ENCODE measurements around the gene SCYL1. TPM values are rescaled to one million over a fixed set of nuclear protein-coding genes. Genes with fewer than 3 reads are reported as not detected.
"Not testable (repeated sequence)": the region's sequence is repeated elsewhere in the genome, so short reads cannot be mapped to it uniquely, and the experiment has no call there.

Gene SCYL1
- total RNA-seq, 1 donor from 2014 or later = 30.2 TPM

DNA sequence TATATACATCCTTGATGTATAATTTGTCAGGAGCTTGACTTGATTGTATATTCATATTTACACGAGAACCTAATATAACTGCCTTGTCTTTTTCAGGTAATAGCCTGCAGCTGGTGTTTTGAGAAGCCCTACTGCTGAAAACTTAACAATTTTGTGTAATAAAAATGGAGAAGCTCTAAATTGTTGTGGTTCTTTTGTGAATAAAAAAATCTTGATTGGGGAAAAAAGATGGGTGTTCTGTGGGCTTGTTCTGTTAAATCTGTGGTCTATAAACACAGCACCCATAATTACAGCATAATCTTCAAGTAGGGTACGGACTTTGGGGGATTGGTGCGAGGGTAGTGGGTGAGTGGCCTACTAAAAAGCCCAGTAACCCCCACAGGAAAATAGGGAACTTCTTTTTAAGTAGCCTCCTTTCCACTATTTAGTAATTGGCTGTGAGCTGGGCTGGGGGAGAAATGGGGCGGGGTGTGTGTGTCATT is 18.6 kb upstream of the SCYL1 start:
- no peak for DNase-seq

- peak; percentile 71 for DNase-seq
Observed at GRCh38 chr11:65506772-65507505, 17.9 kb upstream of the SCYL1 start.

DNA sequence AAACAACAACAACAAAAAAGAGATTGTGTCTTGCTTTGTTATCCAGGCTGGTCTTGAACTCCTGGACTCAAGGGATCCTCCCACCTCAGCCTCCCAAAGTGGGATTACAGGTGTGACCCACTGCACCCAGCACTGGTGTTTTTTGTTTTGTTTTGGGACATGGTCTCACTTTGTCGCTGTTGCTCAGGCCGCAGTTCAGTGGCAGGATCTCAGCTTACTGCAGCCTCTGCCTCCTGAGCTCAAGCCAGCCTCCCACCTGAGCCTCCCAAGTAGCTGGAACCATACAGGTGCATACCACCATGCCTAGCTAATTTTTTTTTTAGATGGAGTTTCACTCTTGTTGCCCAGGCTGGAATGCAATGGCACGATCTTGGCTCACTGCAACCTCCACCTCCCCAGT is 12.6 kb upstream of the SCYL1 start:
- not testable (repeated sequence) for DNase-seq

- no peak for DNase-seq
Observed at GRCh38 chr11:65516135-65516968, 8.5 kb upstream of the SCYL1 start.

GRCh38 chr11:65518941-65519549 is 5.8 kb upstream of the SCYL1 start:
- not testable (repeated sequence) for DNase-seq

GRCh38 chr11:65521777-65522521 is 2.9 kb upstream of the SCYL1 start:
- DNase-seq = not testable (repeated sequence)

DNA sequence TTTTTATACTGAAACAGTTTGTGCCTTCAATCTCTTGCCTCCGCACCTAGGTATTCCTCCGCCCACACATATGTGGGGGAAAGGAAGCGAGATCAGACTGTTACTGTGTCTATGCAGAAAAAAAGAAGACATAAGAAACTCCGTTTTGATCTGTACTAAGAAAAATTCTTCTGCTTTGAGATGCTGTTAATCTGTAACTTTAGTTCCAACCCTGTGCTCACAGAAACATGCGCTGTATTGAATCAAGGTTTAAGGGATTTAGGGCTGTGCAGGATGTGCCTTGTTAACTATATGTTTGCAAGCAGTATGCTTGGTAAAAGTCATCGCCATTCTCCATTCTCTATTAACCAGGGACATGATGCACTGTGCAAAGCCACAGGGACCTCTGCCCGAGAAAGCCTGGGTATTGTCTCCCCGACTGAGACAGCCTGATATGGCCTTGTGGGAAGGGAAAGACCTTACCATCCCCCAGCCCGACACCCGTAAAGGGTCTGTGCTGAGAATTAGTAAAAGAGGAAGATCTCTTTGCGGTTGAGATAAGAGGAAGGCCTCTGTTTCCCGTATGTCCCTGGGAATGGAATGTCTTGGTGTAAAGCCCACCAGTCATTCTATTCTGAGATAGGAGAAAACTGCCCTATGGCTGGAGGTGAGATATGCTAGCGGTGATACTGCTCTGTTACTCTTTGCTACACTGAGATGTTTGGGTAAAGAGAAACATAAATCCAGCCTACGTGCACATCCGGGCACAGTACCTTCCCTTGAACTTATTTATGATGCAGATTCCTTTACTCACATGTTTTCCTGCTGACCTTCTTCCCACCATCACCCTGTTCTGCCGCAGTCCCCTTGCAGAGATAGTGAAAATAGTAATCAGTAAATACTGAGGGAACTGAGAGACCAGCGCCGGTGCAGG is 1.9 kb upstream of the SCYL1 start:
- not testable (repeated sequence) for DNase-seq

- DNase-seq = not testable (repeated sequence)
Observed at GRCh38 chr11:65523631-65523968, 1.3 kb upstream of the SCYL1 start.

- no peak for DNase-seq
Observed at GRCh38 chr11:65524014-65524740, 706 bp upstream of the SCYL1 start.

DNA sequence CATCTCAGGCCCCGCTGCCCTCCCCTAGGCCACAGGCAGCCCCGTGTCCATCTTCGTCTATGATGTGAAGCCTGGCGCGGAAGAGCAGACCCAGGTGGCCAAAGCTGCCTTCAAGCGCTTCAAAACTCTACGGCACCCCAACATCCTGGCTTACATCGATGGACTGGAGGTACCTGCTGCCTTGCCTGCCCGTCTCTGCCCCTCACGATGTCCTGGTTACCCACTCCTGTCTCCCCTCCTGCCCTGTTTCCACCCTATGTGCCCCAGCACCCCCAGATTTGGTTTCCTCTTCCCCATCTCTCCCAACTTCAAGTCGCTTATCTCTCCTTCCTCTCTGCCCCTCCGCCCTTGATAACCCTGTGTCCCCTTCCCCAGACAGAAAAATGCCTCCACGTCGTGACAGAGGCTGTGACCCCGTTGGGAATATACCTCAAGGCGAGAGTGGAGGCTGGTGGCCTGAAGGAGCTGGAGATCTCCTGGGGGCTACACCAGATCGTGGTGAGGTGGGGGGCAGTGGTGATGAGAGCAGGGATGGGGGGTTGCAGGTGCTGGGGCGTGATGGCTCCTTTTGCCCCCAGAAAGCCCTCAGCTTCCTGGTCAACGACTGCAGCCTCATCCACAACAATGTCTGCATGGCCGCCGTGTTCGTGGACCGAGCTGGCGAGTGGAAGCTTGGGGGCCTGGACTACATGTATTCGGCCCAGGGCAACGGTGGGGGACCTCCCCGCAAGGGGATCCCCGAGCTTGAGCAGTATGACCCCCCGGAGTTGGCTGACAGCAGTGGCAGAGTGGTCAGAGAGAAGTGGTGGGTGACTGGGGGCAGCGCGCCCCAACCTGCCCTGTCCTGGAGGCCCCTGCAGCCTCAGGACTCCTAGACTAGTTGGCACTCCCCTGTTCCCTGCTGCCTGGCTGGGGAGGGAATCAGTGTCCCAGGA is 930 bp downstream of the SCYL1 start:
- DNase-seq = no peak

DNA sequence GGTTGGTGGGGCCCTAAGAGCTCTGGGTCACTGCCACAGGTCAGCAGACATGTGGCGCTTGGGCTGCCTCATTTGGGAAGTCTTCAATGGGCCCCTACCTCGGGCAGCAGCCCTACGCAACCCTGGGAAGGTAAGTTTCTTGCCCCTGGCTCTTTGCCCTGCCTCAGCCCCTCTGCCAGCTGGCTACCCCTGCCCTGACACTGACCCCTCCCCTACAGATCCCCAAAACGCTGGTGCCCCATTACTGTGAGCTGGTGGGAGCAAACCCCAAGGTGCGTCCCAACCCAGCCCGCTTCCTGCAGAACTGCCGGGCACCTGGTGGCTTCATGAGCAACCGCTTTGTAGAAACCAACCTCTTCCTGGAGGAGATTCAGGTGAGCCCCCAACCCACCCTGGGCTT is 1.9 kb downstream of the SCYL1 start:
- DNase-seq = no peak

GRCh38 chr11:65528819-65529350 is 4.0 kb downstream of the SCYL1 start:
- DNase-seq = no peak

- no peak for DNase-seq
Observed at GRCh38 chr11:65529475-65530156, 4.7 kb downstream of the SCYL1 start.

- DNase-seq = no peak
Observed at GRCh38 chr11:65530157-65530496, 5.2 kb downstream of the SCYL1 start.

DNA sequence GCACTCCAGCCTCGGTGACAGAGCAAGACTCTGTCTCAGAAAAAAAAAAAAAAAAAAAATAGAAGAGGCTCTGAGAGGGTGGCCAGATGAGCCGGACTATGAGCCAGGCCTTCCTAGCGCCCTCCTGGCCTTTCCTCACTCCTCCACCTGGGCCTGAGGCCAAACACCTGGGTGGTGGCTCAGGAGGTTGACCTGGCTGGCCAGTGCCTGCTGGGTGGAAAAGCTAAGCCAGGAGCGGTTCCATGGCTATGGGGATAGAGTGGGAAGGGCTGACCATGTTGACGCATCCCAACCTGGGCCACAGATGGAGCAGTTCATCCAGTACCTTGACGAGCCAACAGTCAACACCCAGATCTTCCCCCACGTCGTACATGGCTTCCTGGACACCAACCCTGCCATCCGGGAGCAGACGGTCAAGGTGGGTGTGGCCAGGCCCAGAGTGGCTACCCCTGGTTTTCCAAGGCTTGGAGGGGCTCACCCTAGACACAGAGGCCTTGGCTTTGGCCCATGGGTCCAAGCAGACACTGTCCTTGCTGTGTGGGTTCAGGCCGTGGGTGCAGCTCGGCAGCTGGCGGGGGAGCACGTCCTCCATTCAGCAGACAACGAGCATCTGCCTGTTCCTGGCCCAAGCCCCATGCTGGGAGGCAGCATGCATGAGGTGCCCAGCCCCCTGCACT is 7.6 kb downstream of the SCYL1 start:
- no peak for DNase-seq

DNA sequence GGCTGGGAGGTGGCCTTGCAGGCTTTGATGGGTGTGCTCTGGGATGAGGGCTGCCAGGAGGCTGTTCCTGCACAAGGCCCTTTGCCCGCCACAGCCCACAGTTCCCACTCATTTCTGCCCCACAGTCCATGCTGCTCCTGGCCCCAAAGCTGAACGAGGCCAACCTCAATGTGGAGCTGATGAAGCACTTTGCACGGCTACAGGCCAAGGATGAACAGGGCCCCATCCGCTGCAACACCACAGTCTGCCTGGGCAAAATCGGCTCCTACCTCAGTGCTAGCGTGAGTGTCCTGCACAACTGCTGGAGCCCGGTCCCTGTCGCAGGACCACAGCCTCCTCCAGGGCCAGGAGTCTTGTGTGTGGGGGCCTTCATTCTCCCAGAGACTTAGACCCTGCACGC is 10.2 kb downstream of the SCYL1 start:
- DNase-seq = no peak

- no peak for DNase-seq
Observed at GRCh38 chr11:65536412-65537295, 11.8 kb downstream of the SCYL1 start.
